PC-9 (cell line): ENCODE measurements around the gene ADGRB3.

Experiments used
- EZH2 ChIP-seq: fragments of 200-600 bp; sonication (generic); IDR thresholded peaks from 2 replicates; pipeline ENCODE4 v1.8.0; 2017; ENCODE audit warnings: antibody characterized with exemption, low read depth
- TF ChIP-seq, protein P1 (sequence below): fragments of 200-600 bp; sonication (generic); conservative IDR thresholded peaks from 2 replicates; pipeline ENCODE4 v1.6.1; 2017; ENCODE audit warnings: mixed run types, antibody characterized with exemption, mild to moderate bottlenecking, moderate library complexity

DNA sequence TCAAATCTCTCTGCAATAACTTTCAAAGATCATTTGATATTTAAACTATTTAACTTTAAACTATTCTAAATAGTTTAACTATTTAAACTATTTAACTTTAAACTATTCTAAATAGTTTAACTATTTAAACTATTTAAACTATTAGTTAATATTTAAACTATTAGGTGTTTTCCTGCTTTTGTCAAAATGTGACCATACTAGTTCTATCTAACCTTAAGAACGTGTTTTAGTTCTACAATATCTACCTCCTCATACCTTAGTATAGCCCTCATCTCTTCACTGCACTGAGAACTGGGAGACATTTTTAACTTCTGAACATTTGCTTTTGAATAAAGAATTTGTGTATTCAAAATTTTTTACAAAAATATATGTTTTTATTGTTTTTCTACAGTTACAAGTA lies 429.1 kb downstream of the ADGRB3 start:
- TF ChIP-seq, protein P1, sequence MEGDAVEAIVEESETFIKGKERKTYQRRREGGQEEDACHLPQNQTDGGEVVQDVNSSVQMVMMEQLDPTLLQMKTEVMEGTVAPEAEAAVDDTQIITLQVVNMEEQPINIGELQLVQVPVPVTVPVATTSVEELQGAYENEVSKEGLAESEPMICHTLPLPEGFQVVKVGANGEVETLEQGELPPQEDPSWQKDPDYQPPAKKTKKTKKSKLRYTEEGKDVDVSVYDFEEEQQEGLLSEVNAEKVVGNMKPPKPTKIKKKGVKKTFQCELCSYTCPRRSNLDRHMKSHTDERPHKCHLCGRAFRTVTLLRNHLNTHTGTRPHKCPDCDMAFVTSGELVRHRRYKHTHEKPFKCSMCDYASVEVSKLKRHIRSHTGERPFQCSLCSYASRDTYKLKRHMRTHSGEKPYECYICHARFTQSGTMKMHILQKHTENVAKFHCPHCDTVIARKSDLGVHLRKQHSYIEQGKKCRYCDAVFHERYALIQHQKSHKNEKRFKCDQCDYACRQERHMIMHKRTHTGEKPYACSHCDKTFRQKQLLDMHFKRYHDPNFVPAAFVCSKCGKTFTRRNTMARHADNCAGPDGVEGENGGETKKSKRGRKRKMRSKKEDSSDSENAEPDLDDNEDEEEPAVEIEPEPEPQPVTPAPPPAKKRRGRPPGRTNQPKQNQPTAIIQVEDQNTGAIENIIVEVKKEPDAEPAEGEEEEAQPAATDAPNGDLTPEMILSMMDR, result no peak
- TF ChIP-seq EZH2, result no peak
